ENCODE results near the gene MYL3.
"Not testable (repeated sequence)": the region's sequence is repeated elsewhere in the genome, so short reads cannot be mapped to it uniquely, and the experiment has no call there.

Gene MYL3
- total RNA-seq = 0 reads per million in 2 donors

DNA sequence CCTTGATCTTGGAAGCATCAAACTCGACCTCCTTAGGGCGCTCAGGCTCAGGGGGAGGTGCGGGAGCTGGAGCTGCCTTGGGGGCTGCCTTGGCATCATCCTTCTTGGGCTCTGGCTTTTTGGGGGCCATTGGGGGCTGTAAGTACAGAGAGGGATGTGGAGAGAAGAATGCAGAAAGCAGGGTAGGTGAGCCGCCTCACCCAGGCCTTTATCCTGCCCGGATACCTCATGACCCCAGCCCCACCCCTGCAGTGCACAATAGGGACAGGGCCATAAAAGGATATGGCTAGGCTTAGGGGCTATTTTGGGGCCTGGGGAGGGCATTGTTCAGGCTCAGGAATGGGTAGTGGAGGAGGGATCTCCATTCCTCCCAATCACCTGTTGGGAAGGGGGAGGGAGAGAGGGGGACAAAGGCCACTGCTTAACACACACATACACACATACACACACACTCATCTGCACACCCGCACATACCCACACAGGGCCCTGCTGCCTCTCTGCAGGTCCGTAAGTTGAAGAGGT is at the start of gene MYL3:
Gene MYL3 (minus strand): TSS at position 184 of the 522 bp plus-strand sequence. CDS start 54 bp downstream, at position 130.
- DNase-seq = no peak

DNA sequence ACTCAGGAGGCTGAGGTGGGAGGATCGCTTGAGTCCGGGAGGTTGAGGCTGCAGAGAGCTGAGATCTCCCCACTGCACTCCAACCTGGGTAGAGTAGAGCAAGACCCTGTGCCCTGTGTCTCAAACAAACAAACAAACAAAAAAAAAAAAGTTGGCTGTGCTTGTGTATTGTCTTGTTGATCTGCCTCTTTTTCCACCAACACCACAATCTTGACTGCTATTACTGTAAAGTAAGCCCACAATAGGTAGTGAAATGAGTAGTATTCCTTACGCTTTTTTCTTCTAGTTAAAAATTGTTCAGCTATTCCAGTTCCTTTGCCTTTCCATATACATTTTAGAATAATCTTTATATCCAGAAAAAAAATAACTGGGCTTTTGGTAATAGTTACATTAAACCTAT is 49.7 kb upstream of the MYL3 start:
- no peak for DNase-seq

DNA sequence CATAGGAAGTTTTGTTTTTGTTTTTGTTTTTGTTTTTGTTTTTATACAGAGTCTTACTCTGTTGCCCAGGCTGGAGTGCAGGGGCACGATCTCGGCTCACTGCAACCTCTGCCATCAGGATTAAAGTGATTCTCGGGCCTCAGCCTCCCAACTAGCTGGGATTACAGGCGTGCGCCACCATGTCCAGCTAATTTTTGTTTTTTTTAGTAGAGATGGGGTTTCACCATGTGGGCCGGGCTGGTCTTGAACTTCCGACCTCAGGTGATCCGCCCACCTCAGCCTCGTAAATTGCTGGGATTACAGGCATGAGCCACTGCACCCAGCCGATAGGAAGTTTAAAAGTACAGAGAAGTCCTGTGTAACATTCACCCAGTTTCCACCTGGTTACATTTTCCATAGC is 47.7 kb upstream of the MYL3 start:
- DNase-seq = not testable (repeated sequence)

DNA sequence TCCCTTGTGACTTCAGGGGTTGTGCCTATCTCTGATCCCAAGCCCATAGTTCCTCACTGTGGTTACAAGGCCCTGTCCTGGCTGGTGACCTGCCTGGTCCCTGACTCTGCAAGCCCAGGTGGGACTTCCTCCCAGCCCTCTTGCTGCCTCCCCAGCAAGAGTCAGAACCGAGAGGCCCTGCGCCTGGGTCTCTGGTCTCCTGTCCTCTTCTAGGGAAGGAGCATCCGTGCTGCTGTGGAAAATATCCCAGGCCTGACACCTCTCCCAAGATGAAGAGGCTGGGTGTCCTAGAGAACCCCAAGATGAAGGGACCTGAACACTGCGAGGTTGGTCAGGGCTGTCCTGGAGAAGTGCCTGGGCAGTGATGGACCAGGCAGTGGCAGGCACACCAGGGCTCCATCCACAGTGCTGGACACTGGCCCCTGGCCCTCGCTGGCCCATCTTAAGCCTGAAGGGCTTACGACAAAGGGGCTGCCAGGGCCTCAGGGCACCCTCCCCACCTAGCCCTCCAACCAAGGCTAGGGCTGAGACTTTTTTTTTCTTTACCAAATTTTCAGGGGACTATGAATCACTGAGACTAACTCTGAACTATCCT is 47.0 kb upstream of the MYL3 start:
- DNase-seq = no peak

DNA sequence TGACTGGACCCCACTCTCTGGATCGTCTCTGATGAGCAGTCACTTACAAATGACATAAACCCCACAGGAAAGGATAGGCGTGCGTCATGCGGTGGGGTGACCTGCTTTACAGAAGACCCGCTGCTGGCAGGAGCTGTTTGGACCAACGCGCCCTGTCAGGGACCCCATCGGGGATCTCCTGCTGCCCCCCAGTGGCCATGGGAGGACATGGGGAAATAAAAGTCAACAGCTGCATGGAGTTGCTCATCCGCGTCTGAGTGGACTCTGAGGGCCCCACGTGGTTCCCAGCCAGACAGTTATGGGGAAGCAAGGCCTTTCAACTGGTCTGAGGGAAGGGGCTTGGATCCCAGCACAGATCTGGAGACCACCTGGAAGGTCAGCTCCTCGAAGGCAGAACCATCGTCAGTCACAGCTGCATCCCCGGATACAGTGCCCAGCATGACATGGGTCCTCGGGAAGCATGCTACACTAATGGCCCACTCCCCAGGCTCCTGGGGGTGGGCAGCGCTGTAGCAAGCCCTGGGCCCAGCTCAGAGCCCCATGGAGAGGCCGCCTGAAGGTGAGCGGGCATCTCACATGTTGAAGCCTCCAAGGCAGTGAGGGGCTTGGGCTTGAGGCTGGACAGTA is 46.4 kb upstream of the MYL3 start:
- DNase-seq = peak; percentile 18

DNA sequence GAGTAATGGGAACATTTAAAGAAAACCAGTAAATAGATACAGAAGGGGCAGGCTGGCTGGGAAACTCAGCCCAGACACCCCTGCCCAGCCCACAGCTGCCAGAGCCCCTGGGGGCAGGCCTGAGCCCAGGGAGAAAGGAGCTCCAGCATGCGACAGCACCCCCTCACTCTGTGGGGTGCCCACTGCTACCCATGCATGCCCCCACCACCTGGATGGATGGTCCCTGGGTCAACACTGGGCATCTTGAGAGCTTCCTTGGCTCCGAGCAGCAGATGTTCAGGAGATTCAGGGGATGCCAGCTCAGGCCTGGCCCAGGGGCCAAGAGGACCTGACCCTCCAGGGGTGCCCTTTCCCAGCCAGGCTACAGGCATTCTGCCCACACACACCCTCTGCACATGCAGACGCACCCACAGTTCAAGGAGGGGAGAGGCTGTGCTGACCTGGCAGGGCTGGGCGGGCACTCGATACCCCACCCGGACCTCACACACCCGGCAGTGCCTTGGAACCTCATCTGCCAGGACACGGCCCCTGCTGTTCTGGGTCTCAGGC is 45.8 kb upstream of the MYL3 start:
- no peak for DNase-seq

DNA sequence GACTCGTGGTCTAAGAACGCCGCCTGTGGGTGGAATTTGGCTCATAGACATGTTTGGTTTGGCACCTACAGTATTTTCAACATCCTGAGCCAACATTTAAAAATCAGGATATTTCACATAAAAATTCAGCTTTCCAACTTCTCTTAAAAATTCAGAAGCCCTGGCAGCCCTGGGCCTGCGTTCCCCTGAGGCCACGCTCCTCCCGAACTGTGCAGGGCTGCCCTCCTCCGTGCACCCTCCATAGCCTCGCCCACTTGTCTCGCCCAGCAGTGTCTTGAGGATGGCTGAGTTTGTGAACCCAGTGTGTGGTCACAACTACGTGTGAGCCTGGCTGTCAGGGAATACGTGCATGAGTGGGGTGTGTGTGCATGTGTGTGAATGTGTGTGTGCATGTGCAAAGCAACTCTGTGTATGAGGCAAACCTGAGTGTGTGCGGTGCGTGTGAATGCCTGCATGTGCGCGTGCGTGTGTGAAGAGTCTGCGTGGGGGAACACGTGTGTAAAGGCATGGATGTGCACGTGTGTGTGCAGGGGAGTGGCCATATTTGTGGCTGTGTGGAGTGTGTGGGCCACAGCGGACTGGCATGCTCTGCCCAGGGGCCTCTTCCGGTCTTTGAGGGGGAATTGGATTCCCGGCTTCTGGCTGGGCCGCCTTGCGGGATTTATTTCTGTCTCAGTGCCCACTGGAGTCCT is 45.2 kb upstream of the MYL3 start:
- no peak for DNase-seq

DNA sequence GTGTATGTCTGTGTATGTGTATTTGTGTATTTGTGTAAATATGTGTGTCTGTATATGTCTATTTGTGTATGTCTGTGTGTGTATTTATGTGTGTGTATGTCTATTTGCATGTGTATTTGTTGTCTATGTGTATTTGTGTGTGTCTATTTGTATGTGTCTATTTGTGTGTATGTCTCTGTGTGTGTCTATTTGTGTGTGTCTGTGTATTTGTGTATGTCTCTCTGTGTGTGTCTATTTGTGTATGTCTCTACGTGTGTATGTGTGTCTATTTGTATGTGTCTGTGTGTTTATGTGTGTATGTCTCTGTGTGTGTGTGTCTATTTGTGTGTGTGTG is 44.7 kb upstream of the MYL3 start:
- DNase-seq = no peak

DNA sequence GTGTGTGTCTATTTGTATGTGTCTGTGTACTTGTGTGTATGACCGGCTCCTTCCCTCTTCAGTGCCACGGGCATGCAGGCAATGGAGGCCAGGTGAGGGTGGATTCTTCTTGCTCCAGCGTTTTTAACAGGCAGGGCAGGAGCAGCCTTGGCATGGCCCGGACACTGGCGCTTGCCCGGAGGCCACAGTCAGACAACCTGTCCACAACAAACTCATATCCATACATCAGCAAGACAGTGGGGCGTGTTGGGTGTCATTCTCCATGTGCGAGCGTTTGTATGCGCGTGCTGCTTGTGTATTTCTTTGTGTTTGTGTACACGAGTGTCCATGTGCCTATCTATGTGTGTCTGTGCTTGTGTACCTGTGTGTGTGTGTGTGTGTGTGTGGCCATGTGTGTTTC is 44.0 kb upstream of the MYL3 start:
- no peak for DNase-seq

DNA sequence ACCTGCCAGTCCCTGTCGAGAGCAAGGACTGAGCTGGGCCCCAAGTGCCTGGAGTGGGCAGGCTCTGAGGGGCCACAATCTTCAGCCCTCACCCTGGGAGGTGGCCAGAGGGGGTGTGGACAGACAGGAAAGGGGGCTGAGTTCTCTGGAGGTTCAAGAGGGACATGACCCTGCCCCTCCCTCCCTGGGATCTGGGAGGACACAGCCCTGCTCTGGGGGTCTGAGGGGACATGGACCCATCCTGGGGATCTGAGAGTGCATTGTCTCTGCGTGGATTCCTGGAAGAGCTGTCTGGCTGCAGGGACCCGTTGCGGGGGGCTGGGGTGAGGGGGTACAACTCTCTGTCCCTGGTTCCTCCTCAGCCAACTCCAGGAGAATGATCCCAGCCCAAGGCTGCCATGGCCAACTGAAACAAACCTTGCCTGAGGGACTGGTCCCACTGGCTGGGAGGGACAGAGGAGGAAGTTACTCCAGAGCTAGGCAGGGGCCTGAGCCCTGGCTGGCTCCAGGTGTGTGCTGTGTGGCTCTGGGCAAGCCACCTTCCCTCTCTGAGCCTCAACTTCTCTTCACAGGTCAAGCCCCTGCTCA is 43.3 kb upstream of the MYL3 start:
- no peak for DNase-seq

DNA sequence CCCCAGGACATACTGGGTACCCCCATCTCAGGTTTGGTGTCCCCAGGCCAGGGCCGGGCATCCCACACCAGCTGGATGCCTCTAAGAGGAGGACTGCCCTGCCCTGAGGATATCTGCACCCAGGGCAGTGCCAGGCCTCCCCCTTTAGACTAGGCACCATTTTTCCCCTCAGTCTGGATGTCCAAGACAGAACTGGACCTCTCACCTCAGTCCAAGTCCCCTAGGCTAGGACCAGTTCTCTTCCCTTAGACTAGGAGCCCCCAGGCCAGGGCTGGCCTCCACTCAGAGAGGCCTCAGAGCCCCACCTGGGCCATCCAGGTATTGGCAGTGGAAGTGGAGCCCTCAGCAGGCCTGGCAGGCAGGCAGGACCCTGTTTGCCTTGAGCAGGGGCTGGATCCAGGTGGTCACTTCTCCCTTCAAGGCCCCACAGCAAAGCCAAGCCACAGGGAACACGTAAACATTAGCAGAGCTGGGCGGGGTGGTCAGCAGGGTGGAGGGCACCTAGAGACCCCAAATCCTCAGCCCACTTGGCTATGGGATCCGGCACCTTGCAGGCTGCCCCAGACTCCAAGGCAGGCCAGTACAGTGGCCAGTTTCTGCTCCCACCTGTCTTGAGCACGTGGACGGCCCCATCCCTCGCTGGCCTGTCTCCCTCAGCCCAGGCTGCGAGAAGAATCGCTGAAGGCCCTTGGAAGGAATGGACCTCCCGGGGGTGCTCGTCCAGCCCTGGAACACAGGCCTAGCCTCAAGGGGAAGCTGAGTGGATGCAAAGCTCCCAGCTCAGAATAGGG is 42.6 kb upstream of the MYL3 start:
- DNase-seq = no peak

DNA sequence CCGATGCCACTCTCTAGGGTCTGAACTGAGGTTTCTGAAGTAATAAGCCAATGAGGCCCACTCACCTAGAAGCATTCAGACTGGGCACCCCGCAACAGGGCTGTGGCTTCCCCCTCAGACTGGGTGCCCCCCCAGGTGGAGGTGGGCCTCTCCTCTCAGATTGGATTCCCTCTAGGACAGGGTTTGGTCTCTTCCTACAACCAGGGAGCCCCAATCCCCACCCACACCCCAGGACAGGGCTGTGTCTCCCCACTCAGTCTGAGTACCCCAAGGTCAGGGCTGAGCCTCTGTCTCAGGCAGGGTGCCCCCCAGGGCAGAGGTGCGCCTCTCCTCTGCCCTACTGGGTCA is 41.9 kb upstream of the MYL3 start:
- DNase-seq = no peak

DNA sequence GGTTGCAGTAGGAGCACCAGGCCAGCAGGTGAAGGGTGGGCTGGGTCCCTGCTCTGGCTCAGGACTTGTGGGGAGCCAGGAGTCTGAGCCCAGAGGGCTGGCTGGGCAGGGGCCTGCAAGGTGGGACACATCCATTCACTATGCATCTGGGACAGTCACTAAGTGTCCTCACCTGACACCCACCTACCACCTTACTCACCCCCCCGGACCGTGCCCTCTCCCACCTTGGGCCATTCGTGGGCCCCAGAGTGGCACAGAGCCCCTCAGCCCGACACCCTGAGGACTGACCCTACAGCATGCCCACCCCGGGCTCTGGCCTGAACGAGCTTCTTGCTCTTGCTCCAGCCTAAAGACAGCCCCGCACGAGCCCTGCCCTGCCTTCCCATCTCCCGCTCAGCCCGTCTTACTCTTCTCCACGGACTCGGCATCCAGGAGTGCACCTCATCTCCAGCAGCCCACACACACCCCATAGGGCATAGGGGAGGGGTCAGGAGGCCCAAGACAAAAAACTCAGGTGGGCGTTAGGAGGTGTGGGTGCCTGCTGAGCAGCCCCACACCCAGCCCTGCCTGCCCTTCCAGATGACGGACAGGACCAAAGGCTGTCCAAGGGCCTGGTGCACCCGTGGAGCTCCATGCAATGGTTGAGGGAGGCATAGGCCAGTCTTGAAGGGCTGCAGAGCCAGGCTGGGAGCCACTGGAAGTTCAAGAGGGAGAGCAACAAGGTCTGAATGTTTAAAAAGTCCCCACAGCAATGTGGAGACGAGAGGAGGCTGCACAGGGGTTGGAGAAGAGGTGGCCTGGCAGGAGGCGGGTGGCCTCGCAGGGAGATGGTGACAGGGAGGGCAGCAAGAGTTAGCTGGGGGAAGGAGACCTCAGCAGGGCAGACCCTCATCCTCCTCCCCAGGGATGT is 41.3 kb upstream of the MYL3 start:
- no peak for DNase-seq

DNA sequence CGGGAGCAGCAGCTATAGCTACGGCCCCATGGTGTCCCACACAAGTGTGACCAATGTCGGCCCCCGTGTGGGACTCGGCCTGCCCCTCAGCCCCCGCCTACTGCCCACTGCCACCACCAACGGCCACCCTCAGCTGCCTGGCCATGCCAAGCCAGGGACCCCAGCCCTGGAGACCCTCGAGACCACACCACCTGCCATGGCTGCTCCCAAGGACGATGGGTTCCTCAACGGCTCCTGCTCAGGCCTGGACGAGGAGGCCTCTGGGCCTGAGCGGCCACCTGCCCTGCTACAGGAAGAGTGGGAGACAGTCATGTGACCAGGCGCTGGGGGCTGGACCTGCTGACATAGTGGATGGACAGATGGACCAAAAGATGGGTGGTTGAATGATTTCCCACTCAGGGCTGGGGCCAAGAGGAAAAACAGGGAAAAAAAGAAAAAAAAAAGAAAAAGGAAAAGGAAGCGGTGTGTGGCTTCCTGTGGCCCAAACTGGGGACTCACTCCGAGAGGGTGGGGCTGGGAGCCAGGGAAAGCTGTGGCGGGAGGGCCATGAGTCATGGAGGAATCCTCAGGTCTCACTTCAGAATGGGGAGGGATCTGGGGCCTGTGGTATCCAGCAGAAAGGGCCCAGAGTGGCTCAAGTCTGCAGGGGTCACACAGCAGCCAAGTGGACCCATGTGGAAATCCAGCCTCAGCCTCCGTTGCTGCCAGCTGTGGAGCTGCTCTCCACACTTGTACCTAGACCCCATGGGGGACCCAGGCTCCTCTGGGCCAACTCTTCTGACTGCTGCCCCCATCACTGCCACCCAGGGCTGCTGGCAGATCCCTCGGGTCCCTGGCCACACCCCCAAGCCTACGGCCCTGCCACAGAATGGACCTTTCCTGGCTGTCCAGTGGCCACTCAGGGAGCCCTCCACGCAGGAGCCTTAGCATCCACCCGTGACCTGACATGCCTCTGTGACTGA is 40.4 kb upstream of the MYL3 start:
- DNase-seq = no peak

DNA sequence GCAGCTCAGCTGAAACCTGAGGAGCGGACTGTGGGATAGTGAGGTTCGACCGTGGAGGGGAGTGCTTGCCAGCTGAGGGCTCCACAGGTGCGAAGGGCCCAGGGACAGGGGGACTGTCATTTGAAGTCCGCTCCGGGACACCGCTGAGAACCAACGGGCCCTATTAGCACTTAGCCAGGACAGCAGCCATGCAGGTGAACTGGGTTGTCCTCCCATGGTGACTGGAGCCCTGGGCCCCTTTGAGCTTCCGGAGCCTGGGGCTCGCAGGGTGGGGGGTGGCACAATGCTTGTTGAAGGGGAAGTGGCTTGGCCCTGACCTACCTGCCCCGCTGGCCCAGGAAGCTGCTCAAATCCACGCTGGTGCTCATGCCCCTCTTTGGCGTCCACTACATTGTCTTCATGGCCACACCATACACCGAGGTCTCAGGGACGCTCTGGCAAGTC is 39.0 kb upstream of the MYL3 start:
- DNase-seq = no peak

DNA sequence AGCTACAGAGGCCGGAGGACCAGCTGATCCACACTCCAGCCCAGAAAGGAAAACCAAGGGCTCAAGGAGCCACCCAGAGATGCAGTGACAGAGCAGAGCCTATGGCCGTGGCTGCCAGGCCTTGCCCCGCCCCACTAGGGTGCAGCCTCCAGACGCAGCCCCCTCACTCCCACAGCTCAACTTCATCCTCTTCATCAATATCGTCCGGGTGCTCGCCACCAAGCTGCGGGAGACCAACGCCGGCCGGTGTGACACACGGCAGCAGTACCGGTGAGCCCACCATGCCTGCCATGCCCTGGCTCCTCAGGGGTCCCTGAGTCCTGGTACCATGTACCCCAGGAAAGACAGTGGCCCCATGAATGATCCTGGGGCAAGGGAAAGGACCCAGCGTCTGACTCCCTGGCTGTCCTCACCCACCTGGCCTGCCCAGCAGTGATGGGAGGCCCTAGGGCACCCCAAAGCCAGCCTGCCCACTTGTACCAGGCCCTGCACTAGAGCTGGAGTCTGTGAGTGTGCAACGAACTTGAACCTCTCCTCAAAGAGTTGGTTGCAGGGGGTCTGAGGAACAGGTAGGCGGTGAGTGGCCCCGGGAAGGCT is 38.4 kb upstream of the MYL3 start:
- DNase-seq = no peak

DNA sequence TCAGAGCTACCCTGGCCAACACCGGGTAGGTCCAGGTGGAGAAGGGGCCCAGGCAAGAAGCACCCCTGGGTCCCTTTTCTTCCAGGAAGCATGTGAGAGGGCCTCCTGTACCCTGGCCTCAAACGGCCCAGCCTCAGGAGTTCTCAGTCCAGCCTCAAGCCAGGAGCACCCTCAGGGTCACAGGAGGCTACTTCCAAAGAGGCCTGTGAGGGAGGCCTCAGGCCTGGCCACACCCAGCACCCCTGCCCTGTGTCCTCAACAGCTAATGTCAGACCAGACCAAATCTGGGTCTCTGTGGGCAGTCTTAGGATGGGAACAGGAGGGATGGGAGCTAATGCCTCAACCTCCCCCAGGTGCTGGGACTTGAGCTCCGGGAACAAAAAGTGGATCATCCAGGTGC is 37.8 kb upstream of the MYL3 start:
- no peak for DNase-seq

DNA sequence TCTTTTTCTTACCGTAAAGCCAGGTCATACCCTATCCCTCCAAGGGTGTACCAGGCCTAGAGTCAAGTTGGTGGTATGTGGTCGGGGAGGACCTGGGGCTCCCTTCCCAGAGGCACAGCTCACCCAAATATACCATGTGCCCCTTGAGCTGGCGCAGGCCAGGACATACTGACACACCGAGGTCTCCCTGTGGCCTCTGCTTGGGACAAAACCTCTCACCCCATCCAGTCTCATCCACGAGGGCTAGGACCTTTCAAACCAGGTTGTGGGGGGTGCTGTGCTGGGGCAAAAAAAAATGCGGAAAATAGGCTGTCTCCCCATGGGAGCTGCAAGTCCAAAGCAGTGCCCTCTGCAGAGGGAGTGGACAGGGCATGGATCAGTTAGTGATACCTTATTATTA is 37.1 kb upstream of the MYL3 start:
- DNase-seq = no peak

DNA sequence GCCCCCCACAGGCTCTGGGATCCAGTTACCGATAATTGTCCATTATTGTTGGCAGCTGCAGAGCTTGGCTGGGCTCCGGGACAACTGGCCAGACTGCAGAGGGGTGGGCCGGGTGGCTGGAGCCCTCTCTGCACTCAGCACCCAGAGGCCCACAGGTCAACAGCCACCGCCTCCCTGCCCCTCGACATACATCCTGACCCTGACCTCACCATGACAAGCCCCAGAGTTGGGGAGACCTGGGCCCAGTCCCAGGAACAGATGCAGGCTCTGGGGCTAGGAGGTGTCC is 36.7 kb upstream of the MYL3 start:
- DNase-seq = no peak
